Measurements from ENCODE around the gene CCDC170.

CCDC170 gene

GRCh38 chr6:151483994-151484393 lies 9.8 kb upstream of the CCDC170 start:
- Histone ChIP-seq H3K27me3 (ENCODE audit: insufficient read depth, poor library complexity, severe bottlenecking) (no peaks in the 10 kb centered on the region), H3K4me3 (replicated peaks; ENCODE audit: insufficient read depth, low read length) (no peak overlapping the region), H3K27ac (replicated peaks) (no peak overlapping the region)
- no peak for TF ChIP-seq REST (IDR thresholded peaks at IDR 0.05; ENCODE audit: insufficient replicate concordance, low read depth)
- TF ChIP-seq SPI1 (IDR thresholded peaks at IDR 0.05; ENCODE audit: borderline replicate concordance, low read depth): no peak
- no peak for TF ChIP-seq POLR2AphosphoS5 (IDR thresholded peaks at IDR 0.05; ENCODE audit: low read depth)
- TF ChIP-seq CTCF (IDR thresholded peaks at IDR 0.05; ENCODE audit: insufficient read depth, low read length): no peak
- no peak for TF ChIP-seq GABPA (IDR thresholded peaks at IDR 0.05; ENCODE audit: low read depth)
- no peak for DNase-seq (ENCODE audit: low read depth in 1 of 2, low spot score in 1 of 2)

- no peak overlapping the region for H3K4me3 ChIP-seq (replicated peaks; ENCODE audit: insufficient read depth, low read length)
- no peak for DNase-seq (ENCODE audit: low read depth in 1 of 2, low spot score in 1 of 2)
Observed at GRCh38 chr6:151488226-151488625, 5.6 kb upstream of the CCDC170 start.

GRCh38 chr6:151490996-151491395 lies 2.8 kb upstream of the CCDC170 start:
- Histone ChIP-seq H3K4me3 (replicated peaks; ENCODE audit: insufficient read depth, low read length) (no peak overlapping the region), H3K27me3 (ENCODE audit: insufficient read depth, poor library complexity, severe bottlenecking) (no peaks in the 10 kb centered on the region), H3K27ac (replicated peaks) (no peak overlapping the region)
- TF ChIP-seq POLR2AphosphoS5 (IDR thresholded peaks at IDR 0.05; ENCODE audit: low read depth) (no peak), SPI1 (IDR thresholded peaks at IDR 0.05; ENCODE audit: borderline replicate concordance, low read depth) (no peak), GABPA (IDR thresholded peaks at IDR 0.05; ENCODE audit: low read depth) (no peak), REST (IDR thresholded peaks at IDR 0.05; ENCODE audit: insufficient replicate concordance, low read depth) (no peak), CTCF (IDR thresholded peaks at IDR 0.05; ENCODE audit: insufficient read depth, low read length) (no peak)
- DNase-seq (ENCODE audit: low read depth in 1 of 2, low spot score in 1 of 2): no peak

More at GRCh38 chr6:151488226-151488625, 5.6 kb upstream of the CCDC170 start:
- no peak overlapping the region for H3K27ac ChIP-seq (replicated peaks)
- H3K27me3 ChIP-seq (ENCODE audit: insufficient read depth, poor library complexity, severe bottlenecking): no peaks in the 10 kb centered on the region
- no peak for TF ChIP-seq GABPA (IDR thresholded peaks at IDR 0.05; ENCODE audit: low read depth)
- TF ChIP-seq REST (IDR thresholded peaks at IDR 0.05; ENCODE audit: insufficient replicate concordance, low read depth): no peak
- no peak for TF ChIP-seq CTCF (IDR thresholded peaks at IDR 0.05; ENCODE audit: insufficient read depth, low read length)
- no peak for TF ChIP-seq SPI1 (IDR thresholded peaks at IDR 0.05; ENCODE audit: borderline replicate concordance, low read depth)
- TF ChIP-seq POLR2AphosphoS5 (IDR thresholded peaks at IDR 0.05; ENCODE audit: low read depth): no peak

All from HL-60 (cell line).